GM21619 (cell line): Measurements from ENCODE around the gene KISS1.

Experiments used
- ATAC-seq: cut with Tn5 transposase; IDR thresholded peaks from one replicate; pipeline ENCODE4 v1.9.1; 2021; ENCODE audit not compliant: unreplicated experiment

Gene KISS1

GRCh38 chr1:204194080-204194479 is 2.2 kb downstream of the KISS1 start:
- no peak for ATAC-seq

- no peak for ATAC-seq
Measured at GRCh38 chr1:204192589-204193352, 3.5 kb downstream of the KISS1 start.

- no peak for ATAC-seq
Measured at GRCh38 chr1:204192046-204192445, 4.2 kb downstream of the KISS1 start.

- ATAC-seq: no peak
Measured at GRCh38 chr1:204191456-204191855, 4.8 kb downstream of the KISS1 start.

- ATAC-seq: no peak
Measured at GRCh38 chr1:204190212-204191211, 5.8 kb downstream of the KISS1 start.

- ATAC-seq: no peak
Measured at GRCh38 chr1:204188959-204189639, 7.2 kb downstream of the KISS1 start.

- ATAC-seq: no peak
Measured at GRCh38 chr1:204186597-204186996, 9.7 kb downstream of the KISS1 start.

GRCh38 chr1:204181116-204181515 is 15.2 kb downstream of the KISS1 start:
- no peak for ATAC-seq

GRCh38 chr1:204180133-204180532 is 16.2 kb downstream of the KISS1 start:
- ATAC-seq: no peak

GRCh38 chr1:204178487-204179281 is 17.6 kb downstream of the KISS1 start:
- ATAC-seq: no peak

GRCh38 chr1:204177133-204177532 is 19.2 kb downstream of the KISS1 start:
- no peak for ATAC-seq

- no peak for ATAC-seq
Measured at GRCh38 chr1:204176049-204176448, 20.2 kb downstream of the KISS1 start.

- ATAC-seq: no peak
Measured at GRCh38 chr1:204174958-204175357, 21.3 kb downstream of the KISS1 start.

- ATAC-seq: no peak
Measured at GRCh38 chr1:204172404-204173029, 23.8 kb downstream of the KISS1 start.

GRCh38 chr1:204171751-204172178 is 24.5 kb downstream of the KISS1 start:
- ATAC-seq: no peak

- ATAC-seq: no peak
Measured at GRCh38 chr1:204170494-204171155, 25.7 kb downstream of the KISS1 start.

- no peak for ATAC-seq
Measured at GRCh38 chr1:204169858-204170257, 26.4 kb downstream of the KISS1 start.

GRCh38 chr1:204167730-204168129 is 28.6 kb downstream of the KISS1 start:
- no peak for ATAC-seq

- ATAC-seq: no peak
Measured at GRCh38 chr1:204166219-204166618, 30.1 kb downstream of the KISS1 start, which contains the start of gene REN. TSS of gene REN (minus strand) at chr1:204166337. CDS start at chr1:204166293, 44 bp downstream.
